Astrocyte (in vitro differentiated cells and primary cell): Measurements from ENCODE around the gene LSM7.

Experiments used
- EZH2 ChIP-seq: IDR thresholded peaks from 2 replicates; pipeline ENCODE4 v1.6.1; 2012; ENCODE audit warnings: mild to moderate bottlenecking, low read length, inconsistent platforms; ENCODE audit not compliant: insufficient read depth
- TF ChIP-seq, protein P1 (sequence below): IDR thresholded peaks from 2 replicates; pipeline ENCODE4 v1.5.1; 2011; ENCODE audit warnings: low read depth, mild to moderate bottlenecking, inconsistent platforms, low read length, moderate library complexity; ENCODE audit not compliant: insufficient read depth

DNA sequence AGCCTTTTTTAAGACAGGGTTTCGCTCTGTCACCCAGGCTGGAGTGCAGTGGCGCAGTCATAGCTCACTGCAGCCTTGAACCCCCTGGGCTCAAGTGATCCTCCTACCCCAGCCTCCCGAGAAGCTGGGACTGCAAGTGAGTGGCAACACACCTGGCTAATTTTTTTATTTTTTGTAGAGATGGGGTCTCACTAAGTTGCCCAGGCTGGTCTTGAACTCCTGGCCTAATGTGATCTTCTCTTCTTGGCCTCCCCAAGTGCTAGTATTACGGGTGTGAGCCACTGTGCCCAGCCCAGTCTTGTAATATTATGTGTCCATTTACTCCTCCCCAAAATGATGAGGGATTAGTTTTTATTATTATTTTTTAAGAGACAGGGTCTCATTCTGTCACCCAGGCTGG, 17.3 kb downstream of the LSM7 start:
- TF ChIP-seq, protein P1, sequence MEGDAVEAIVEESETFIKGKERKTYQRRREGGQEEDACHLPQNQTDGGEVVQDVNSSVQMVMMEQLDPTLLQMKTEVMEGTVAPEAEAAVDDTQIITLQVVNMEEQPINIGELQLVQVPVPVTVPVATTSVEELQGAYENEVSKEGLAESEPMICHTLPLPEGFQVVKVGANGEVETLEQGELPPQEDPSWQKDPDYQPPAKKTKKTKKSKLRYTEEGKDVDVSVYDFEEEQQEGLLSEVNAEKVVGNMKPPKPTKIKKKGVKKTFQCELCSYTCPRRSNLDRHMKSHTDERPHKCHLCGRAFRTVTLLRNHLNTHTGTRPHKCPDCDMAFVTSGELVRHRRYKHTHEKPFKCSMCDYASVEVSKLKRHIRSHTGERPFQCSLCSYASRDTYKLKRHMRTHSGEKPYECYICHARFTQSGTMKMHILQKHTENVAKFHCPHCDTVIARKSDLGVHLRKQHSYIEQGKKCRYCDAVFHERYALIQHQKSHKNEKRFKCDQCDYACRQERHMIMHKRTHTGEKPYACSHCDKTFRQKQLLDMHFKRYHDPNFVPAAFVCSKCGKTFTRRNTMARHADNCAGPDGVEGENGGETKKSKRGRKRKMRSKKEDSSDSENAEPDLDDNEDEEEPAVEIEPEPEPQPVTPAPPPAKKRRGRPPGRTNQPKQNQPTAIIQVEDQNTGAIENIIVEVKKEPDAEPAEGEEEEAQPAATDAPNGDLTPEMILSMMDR: no peak
- TF ChIP-seq EZH2: no peak
